Right lobe of liver (tissue), 4 donors: Measurements from ENCODE around the gene CLDN18.

Source experiments
- POLR2A ChIP-seq: fragments of 450-650 bp; IDR thresholded peaks from one replicate; pipeline ENCODE4 v1.6.1; 2017; ENCODE audit warnings: antibody characterized with exemption, mild to moderate bottlenecking
- TF ChIP-seq, protein P1 (sequence below), 4 donors: fragments of 200-600 bp in 3 of 4; fragments of 450-650 bp in 1 of 4; IDR thresholded peaks; one replicate each; pipeline versions ENCODE4 v1.5.1 to v1.8.0; 2016 to 2022; ENCODE audit warnings: antibody characterized with exemption in 4 of 4, mild to moderate bottlenecking in 2 of 4
- donor health status: DM: no; HTN: no; CAD: no.
- donor health status: DM: no; HTN: no; CAD: no.
- donor health status: DM: no; HTN: yes; CAD: no.

DNA sequence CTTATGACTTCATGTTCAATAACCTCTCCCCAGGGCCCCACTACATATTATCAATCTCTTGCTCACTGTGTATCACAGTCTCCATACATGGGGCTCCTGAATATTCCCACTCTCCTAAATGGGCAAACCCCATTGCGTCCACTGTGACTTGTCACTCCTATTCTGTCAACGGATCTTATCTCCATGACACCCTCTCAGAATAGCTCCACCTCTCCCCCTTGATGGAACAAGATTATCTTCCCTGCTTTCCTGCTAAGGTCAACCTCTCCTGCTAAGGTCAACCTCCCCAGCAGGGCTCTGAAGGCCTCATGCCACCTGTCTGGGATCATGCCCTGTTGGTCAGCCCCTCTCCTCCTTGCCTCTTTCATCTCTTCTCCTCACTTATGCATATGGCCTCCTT is 1.8 kb downstream of the CLDN18 start:
- no peak for TF ChIP-seq POLR2A
- TF ChIP-seq, protein P1, sequence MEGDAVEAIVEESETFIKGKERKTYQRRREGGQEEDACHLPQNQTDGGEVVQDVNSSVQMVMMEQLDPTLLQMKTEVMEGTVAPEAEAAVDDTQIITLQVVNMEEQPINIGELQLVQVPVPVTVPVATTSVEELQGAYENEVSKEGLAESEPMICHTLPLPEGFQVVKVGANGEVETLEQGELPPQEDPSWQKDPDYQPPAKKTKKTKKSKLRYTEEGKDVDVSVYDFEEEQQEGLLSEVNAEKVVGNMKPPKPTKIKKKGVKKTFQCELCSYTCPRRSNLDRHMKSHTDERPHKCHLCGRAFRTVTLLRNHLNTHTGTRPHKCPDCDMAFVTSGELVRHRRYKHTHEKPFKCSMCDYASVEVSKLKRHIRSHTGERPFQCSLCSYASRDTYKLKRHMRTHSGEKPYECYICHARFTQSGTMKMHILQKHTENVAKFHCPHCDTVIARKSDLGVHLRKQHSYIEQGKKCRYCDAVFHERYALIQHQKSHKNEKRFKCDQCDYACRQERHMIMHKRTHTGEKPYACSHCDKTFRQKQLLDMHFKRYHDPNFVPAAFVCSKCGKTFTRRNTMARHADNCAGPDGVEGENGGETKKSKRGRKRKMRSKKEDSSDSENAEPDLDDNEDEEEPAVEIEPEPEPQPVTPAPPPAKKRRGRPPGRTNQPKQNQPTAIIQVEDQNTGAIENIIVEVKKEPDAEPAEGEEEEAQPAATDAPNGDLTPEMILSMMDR (IDR thresholded peaks at IDR 0.05), result no peak
